H9 (cell line): ENCODE measurements around the gene MOCS1. TPM values are rescaled to one million over a fixed set of nuclear protein-coding genes. Genes with fewer than 3 reads are reported as not detected.

Experiments
- DNase-seq: peaks from one replicate; pipeline ENCODE4 v3.0.0-alpha.2; 2017
- H2AFZ ChIP-seq: one replicate; pipeline ENCODE4 v1.6.1; 2013; ENCODE audit warnings: mild to moderate bottlenecking, low read length, control low read depth, moderate library complexity
- H2AK5ac ChIP-seq: 2 replicates; pipeline ENCODE4 v1.6.1; 2013; ENCODE audit warnings: low read length, control low read depth, mixed read lengths; ENCODE audit not compliant: insufficient read length
- H2BK120ac ChIP-seq: one replicate; pipeline ENCODE4 v1.6.1; 2013; ENCODE audit warnings: low read depth, mild to moderate bottlenecking, low read length, control low read depth, inconsistent platforms; ENCODE audit not compliant: poor library complexity, severe bottlenecking
- H2BK12ac ChIP-seq: 2 replicates; pipeline ENCODE4 v1.6.1; 2013; ENCODE audit warnings: low read length, control low read depth, mixed read lengths, low read depth; ENCODE audit not compliant: insufficient read length
- H2BK15ac ChIP-seq: 2 replicates; pipeline ENCODE4 v1.6.1; 2013; ENCODE audit warnings: low read depth, low read length, control low read depth
- H2BK20ac ChIP-seq: one replicate; pipeline ENCODE4 v1.6.1; 2013; ENCODE audit warnings: low read depth, mild to moderate bottlenecking, low read length, control low read depth, inconsistent platforms; ENCODE audit not compliant: poor library complexity, severe bottlenecking
- H2BK5ac ChIP-seq: 2 replicates; pipeline ENCODE4 v1.6.1; 2013; ENCODE audit warnings: low read length, control low read depth, mixed read lengths; ENCODE audit not compliant: insufficient read length
- H3K14ac ChIP-seq: 2 replicates; pipeline ENCODE4 v1.6.1; 2013; ENCODE audit warnings: low read length, control low read depth; ENCODE audit not compliant: insufficient read depth
- H3K18ac ChIP-seq: 2 replicates; pipeline ENCODE4 v1.6.1; 2013; ENCODE audit warnings: low read depth, mild to moderate bottlenecking, mixed read lengths, low read length, control low read depth; ENCODE audit not compliant: insufficient read length
- H3K23ac ChIP-seq: 2 replicates; pipeline ENCODE4 v1.6.1; 2013; ENCODE audit warnings: low read length, control low read depth, mixed read lengths, low read depth; ENCODE audit not compliant: insufficient read length
- H3K23me2 ChIP-seq: 2 replicates; pipeline ENCODE4 v1.6.1; 2013; ENCODE audit warnings: low read depth, mild to moderate bottlenecking, mixed read lengths, low read length, control low read depth; ENCODE audit not compliant: insufficient read length, poor library complexity, severe bottlenecking
- H3K27ac ChIP-seq: 2 replicates; pipeline ENCODE4 v1.5.1; 2013; ENCODE audit warnings: low read length, control low read depth, mixed read lengths, low read depth; ENCODE audit not compliant: insufficient read length
- H3K27me3 ChIP-seq: 2 replicates; pipeline ENCODE4 v1.6.1; 2013; ENCODE audit warnings: low read length, control low read depth, inconsistent platforms; ENCODE audit not compliant: insufficient read depth
- H3K4ac ChIP-seq: 2 replicates; pipeline ENCODE4 v1.6.1; 2013; ENCODE audit warnings: low read depth, mild to moderate bottlenecking, control low read depth, inconsistent platforms, low read length, moderate library complexity
- H3K4me1 ChIP-seq: 2 replicates; pipeline ENCODE4 v1.6.1; 2013; ENCODE audit warnings: low read length, control low read depth, inconsistent platforms; ENCODE audit not compliant: insufficient read depth
- H3K4me2 ChIP-seq: 2 replicates; pipeline ENCODE4 v1.6.1; 2013; ENCODE audit warnings: low read length, control low read depth, mixed read lengths; ENCODE audit not compliant: insufficient read length, insufficient read depth
- H3K56ac ChIP-seq: 2 replicates; pipeline ENCODE4 v1.6.1; 2013; ENCODE audit warnings: low read depth, mild to moderate bottlenecking, mixed read lengths, low read length, control low read depth; ENCODE audit not compliant: insufficient read length
- H3K79me1 ChIP-seq: 2 replicates; pipeline ENCODE4 v1.6.1; 2013; ENCODE audit warnings: low read depth, mild to moderate bottlenecking, moderate library complexity, low read length, control low read depth, inconsistent platforms; ENCODE audit not compliant: insufficient read depth, poor library complexity, severe bottlenecking
- H3K79me2 ChIP-seq: 2 replicates; pipeline ENCODE4 v1.6.1; 2013; ENCODE audit warnings: low read length, control low read depth, inconsistent platforms; ENCODE audit not compliant: insufficient read depth
- H3K9ac ChIP-seq: 2 replicates; pipeline ENCODE4 v1.6.1; 2013; ENCODE audit warnings: low read length, control low read depth, mixed read lengths; ENCODE audit not compliant: insufficient read length; ENCODE audit errors: extremely low read depth
- H3K9me3 ChIP-seq: one replicate; pipeline ENCODE4 v1.6.1; 2013; ENCODE audit warnings: low read depth, low read length, inconsistent platforms; ENCODE audit not compliant: control insufficient read depth
- H3T11ph ChIP-seq: one replicate; pipeline ENCODE4 v1.6.1; 2013; ENCODE audit warnings: mild to moderate bottlenecking, low read length, control low read depth, inconsistent platforms
- H4K20me1 ChIP-seq: one replicate; pipeline ENCODE4 v1.6.1; 2013; ENCODE audit not compliant: control insufficient read depth, insufficient read length, insufficient read depth
- H4K5ac ChIP-seq: 2 replicates; pipeline ENCODE4 v1.6.1; 2013; ENCODE audit warnings: low read depth, mild to moderate bottlenecking, mixed read lengths, low read length, control low read depth; ENCODE audit not compliant: insufficient read length
- H4K8ac ChIP-seq: replicated peaks from 2 replicates; pipeline ENCODE4 v1.6.1; 2013; ENCODE audit warnings: low read length, control low read depth, mixed read lengths, low read depth; ENCODE audit not compliant: insufficient read length
- H4K91ac ChIP-seq: 2 replicates; pipeline ENCODE4 v1.6.1; 2013; ENCODE audit warnings: low read depth, mild to moderate bottlenecking, moderate library complexity, mixed read lengths, low read length, control low read depth; ENCODE audit not compliant: insufficient read length
- H3K27ac Mint-ChIP-seq, 3 experiments: 2 replicates in 2 of 3; 3 replicates in 1 of 3; pipeline ENCODE4 v1.8.0; 2020 to 2021; ENCODE audit warnings: mixed read lengths in 3 of 3, mild to moderate bottlenecking in 1 of 3, moderate library complexity in 1 of 3
- H3K27me3 Mint-ChIP-seq: 2 replicates; pipeline ENCODE4 v1.8.0; 2021; ENCODE audit warnings: low read depth, mild to moderate bottlenecking, moderate library complexity, mixed read lengths
- H3K36me3 Mint-ChIP-seq, 3 experiments: 2 replicates in 2 of 3; 3 replicates in 1 of 3; pipeline ENCODE4 v1.8.0; 2020 to 2021; ENCODE audit warnings: low read depth in 3 of 3, mixed read lengths in 3 of 3; ENCODE audit not compliant: insufficient read depth in 1 of 3
- H3K4me1 Mint-ChIP-seq, 2 experiments: 2 replicates each; pipeline ENCODE4 v1.8.0; 2020; ENCODE audit warnings: mixed read lengths in 2 of 2
- H3K4me3 Mint-ChIP-seq, 2 experiments: 2 replicates in 1 of 2; 3 replicates in 1 of 2; pipeline ENCODE4 v1.8.0; 2020 to 2021; ENCODE audit warnings: mild to moderate bottlenecking in 2 of 2, mixed read lengths in 2 of 2, moderate library complexity in 1 of 2
- H3K9me3 Mint-ChIP-seq, 2 experiments: 2 replicates in 1 of 2; 3 replicates in 1 of 2; pipeline ENCODE4 v1.8.0; 2020; ENCODE audit warnings: mild to moderate bottlenecking in 2 of 2, mixed read lengths in 2 of 2, moderate library complexity in 1 of 2
- WGBS: extraction: QIAGEN DNeasy Blood & Tissue Kit; methylation state at CpG from one replicate; pipeline ENCODE4 v1.1.7; 2013; ENCODE audit warnings: missing lambda C conversion rate, low lambda C conversion rate, mixed read lengths; ENCODE audit not compliant: insufficient read length; ENCODE audit errors: extremely low coverage; 5-methylcytosine and 5-hydroxymethylcytosine counted together
- total RNA-seq: library from RNA; stranded (reverse); gene quantifications from 2 replicates; pipeline ENCODE4 v1.2.1, GENCODE V29; 2021
- TF ChIP-seq, protein P1 (sequence below): fragments of 200-600 bp; sonication (generic); conservative IDR thresholded peaks from 3 replicates; pipeline ENCODE4 v1.8.0; 2021; ENCODE audit warnings: antibody characterized with exemption, mild to moderate bottlenecking

MOCS1 gene
- total RNA-seq, 1 experiment from 2014 or later = 15.2 TPM

DNA sequence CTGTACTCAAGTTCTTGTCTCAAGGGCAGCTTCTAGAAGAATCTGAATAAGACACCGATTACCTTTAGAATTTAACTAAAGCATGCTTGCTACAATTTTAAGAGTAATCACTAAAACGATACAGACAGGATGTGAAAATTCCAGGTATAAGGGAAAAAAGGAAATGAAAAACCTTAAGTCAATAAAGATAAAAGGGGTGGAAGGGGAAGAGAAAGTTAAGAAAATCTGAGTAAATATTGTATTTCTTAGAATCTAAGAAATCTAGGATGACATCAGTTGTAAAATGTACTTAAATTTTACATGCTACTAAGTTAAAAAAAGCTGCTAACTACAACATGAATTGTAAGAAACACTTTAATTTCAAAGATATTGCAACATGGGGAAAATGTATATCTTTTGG, 30.3 kb upstream of the MOCS1 start:
- Histone ChIP-seq H3K18ac (no peak overlapping the region), H3K23ac (no peak overlapping the region), H2BK20ac (no peak overlapping the region), H3K4ac (no peak overlapping the region), H3K14ac (no peak overlapping the region), H3K9ac (no peak overlapping the region), H3K79me2 (no peaks in the 10 kb centered on the region), H3T11ph (no peak overlapping the region), H2BK12ac (no peak overlapping the region), H4K8ac (no peak overlapping the region), H3K79me1 (no peaks in the 10 kb centered on the region), H3K27ac (no peak overlapping the region), H3K9me3 (no peaks in the 10 kb centered on the region), H2BK120ac (no peak overlapping the region), H2AK5ac (no peak overlapping the region), H3K56ac (no peak overlapping the region), H3K4me1 (no peaks in the 10 kb centered on the region), H4K5ac (no peak overlapping the region), H2AFZ (no peak overlapping the region), H2BK15ac (no peak overlapping the region), H4K20me1 (no peaks in the 10 kb centered on the region), H3K27me3 (no peaks in the 10 kb centered on the region), H3K23me2 (no peaks in the 10 kb centered on the region), H2BK5ac (no peak overlapping the region), H3K4me2 (no peak overlapping the region), H4K91ac (no peak overlapping the region)
- Mint-ChIP-seq H3K36me3 (no peaks in the 10 kb centered on the region), H3K27me3 (peaks cover 5% of the 10 kb centered on the region; the same call in 1 of the 2 replicates), H3K27ac (no peak overlapping the region), H3K4me3 (no peak overlapping the region), H3K9me3 (no peaks in the 10 kb centered on the region), H3K4me1 (no peaks in the 10 kb centered on the region)
- DNase-seq = no peak
- WGBS = no CpG with 5 or more reads among the region's 2 CpGs
- TF ChIP-seq, protein P1, sequence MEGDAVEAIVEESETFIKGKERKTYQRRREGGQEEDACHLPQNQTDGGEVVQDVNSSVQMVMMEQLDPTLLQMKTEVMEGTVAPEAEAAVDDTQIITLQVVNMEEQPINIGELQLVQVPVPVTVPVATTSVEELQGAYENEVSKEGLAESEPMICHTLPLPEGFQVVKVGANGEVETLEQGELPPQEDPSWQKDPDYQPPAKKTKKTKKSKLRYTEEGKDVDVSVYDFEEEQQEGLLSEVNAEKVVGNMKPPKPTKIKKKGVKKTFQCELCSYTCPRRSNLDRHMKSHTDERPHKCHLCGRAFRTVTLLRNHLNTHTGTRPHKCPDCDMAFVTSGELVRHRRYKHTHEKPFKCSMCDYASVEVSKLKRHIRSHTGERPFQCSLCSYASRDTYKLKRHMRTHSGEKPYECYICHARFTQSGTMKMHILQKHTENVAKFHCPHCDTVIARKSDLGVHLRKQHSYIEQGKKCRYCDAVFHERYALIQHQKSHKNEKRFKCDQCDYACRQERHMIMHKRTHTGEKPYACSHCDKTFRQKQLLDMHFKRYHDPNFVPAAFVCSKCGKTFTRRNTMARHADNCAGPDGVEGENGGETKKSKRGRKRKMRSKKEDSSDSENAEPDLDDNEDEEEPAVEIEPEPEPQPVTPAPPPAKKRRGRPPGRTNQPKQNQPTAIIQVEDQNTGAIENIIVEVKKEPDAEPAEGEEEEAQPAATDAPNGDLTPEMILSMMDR = no peak
